GM21786 (cell line): Measurements from ENCODE around the gene FMN2.
A peak's percentile ranks its signal among the peaks of the same experiment; 100 is the strongest.
"Not testable (repeated sequence)": the region's sequence is repeated elsewhere in the genome, so short reads cannot be mapped to it uniquely, and the experiment has no call there.

ENCODE experiments used
- ATAC-seq: cut with Tn5 transposase; IDR thresholded peaks from one replicate; pipeline ENCODE4 v1.9.1; 2021; ENCODE audit not compliant: unreplicated experiment

The FMN2 gene

DNA sequence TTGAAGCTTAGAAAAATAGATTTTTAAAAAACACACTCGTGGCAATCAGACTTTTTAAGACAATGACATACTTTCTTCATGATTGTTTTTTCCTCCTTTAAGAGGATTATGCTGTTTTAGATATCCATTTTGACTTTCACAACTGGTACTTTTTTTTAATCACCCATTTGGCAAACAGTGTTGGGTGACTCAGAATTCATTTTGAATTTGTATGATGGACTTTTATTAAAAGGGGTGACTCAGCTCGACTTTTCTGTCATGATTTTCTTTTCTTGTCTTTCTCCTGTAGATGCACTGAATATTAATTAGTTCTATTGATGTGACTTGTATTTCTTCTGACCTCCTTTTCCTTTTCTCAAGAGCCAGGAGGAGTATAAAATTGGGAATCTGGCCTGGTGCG is 44.7 kb downstream of the FMN2 start:
- ATAC-seq, result no peak

DNA sequence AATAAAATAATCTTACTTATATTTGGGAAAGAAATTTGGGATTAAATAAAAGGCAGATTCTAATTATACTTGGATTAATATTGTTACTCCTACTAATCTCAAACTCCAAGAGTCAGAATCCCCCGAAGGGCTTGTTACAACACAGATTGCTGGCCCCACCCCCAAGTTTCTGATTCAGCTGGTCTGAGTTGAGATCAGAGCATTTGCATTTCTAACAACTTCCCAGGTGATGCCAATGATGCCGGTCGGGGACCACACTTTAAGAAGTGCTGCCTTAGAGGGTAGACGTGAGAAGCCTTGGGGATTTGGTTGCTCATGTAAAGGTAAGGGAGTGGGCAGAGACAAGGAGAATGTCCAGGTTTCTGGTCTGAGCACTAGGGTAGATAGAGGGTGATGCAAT is 47.2 kb downstream of the FMN2 start:
- ATAC-seq, result no peak

- no peak for ATAC-seq
Observed at GRCh38 chr1:240139511-240139910, 47.8 kb downstream of the FMN2 start.

DNA sequence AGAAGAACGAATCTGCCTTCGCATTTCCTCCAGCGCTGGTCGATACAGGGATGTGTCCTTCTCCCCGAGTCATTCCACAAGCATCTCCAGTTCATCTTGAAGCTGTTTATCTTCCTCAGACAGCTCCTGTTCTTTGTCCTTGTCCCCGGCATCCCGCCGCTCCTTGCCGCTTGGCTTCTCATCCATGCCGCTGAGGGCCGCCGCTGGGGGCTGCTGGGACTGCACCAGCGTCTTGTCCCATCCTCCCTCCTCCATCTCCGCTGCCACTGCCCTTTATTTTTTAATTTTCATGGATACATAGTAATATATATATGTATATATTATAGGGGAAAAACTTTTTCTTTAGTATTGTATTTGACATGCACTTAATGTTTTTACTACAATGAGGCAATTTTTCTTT is 53.4 kb downstream of the FMN2 start:
- no peak for ATAC-seq

DNA sequence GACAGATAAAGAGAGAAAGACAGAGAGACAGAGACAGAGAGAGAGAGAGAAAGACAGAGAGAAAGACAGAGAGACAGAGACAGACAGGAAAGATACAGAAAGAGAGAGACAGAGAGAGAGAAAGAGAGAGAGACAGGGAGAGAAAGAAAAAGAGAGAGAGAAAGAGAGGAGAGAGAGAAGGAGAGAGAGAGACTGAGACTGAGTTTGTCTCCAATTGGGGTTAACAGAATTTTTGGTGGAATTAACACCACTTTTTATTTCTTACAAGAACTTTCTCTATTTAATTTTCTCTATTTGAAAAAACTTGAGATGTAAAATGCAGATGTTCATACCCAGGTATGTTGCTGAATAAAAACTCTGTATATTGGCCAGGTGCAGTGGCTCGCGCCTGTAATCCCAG is 56.6 kb downstream of the FMN2 start:
- ATAC-seq, result no peak

DNA sequence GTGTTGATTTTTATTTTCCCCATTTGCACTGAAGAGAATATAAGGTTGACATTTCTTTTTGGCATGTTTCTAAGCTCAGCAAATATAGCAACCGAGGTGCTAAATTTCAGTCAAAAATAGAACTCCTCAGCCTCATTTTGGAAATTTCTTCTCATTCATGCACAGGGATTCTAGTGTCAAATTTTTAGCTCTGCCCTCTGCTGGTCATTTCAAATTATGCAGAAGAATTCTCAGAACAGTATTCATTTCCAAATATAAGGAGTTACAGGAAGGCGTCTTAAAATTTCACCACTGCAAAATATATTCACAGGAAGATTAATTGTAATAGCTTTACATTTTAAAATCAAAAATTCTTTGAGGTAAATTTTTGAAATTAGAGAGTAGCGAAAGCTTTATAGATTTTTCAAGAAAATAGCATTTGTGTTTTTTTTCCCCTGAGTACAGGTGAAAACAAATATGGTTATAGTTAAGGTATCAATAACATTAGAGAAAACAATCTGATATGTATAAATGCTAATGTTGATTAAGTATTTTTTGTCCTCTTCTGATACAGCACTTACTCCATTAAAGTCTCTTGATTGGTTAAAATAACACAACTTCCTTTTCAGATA is 57.9 kb downstream of the FMN2 start:
- ATAC-seq, result no peak

- no peak for ATAC-seq
Observed at GRCh38 chr1:240151136-240151735, 59.6 kb downstream of the FMN2 start.

DNA sequence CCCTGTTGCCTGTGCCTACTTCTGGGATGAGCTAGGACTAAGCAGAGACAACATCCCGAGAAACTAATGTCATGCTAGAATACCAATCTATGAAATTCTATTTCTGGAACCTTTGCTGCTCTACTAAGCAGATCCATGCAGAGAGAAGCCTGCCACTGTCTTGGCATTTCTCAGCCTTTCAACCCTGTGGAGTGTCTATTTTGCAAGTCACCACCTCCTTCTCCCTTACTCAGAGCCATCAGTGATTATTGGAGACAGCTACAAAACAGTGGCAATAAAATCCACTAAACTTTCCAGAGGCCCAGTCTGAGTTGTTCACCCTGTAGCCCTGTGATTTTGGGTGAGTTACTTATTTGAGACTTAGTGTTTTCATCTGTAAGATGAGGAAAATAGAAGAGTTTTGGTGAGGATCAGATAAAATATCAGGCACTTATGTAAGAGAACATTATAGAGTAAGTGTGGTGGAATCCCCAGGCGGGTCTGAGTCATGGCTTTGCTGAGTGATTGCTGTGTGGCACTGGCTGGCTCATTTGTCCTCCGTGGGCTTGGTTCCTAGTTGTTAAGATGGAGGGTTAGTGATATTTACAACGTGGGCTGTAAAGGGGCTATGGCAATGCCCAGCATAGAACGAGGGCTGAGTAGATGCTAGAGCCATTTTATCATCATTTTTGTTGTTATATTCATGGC is 61.1 kb downstream of the FMN2 start:
- no peak for ATAC-seq

DNA sequence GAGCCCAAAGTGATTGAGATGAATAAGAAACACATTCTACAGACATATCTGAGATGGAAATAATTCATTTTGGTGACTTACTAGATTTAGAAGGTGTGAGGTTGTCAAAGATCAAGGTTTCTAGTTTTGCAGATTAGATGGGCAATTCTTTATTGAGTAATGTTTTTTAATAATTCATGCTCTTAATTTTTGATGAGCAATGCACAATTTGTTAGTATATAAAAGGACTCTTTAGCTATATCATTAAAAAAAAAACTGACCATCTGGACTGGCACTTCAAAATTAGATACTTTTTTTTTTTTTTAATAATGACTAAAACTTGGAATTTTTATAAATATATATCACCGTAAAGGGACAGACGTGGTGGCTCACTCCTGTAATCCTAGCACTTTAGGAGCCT is 63.9 kb downstream of the FMN2 start:
- ATAC-seq, result no peak

- no peak for ATAC-seq
Observed at GRCh38 chr1:240164742-240165141, 73.1 kb downstream of the FMN2 start.

- no peak for ATAC-seq
Observed at GRCh38 chr1:240169188-240169587, 77.5 kb downstream of the FMN2 start.

DNA sequence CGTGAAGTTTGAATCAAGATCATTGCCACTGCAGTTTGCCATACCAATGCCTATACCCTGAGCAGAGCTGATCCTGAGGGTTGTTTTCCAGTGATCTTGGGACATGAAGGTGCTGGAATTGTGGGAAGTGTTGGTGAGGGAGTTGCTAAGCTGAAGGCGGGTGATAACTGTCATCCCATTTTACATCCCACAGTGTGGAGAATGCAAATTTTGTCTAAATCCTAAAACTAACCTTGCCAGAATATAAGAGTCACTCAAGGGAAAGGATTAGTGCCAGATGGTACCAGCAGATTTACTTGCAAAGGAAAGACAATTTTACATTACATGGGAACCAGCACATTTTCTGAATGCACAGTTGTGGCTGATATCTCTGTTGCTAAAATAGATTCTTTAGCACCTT is 78.6 kb downstream of the FMN2 start:
- no peak for ATAC-seq

DNA sequence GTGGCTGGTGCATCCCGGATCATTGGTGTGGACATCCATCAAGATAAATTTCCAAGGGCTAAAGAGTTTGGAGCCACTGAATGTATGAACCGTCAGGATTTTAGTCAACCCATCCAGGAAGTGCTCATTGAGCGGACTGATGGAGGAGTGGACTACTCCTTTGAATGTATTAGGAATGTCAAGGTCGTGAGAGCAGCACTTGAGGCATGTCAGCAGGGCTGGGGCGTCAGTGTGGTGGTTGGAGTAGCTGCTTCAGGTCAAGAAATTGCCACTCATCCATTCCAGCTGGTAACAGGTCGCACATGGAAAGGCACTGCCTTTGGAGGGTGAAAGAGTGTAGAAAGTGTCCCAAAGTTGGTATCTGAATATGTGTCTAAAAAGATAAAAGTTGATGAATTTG is 79.1 kb downstream of the FMN2 start:
- ATAC-seq, result no peak

DNA sequence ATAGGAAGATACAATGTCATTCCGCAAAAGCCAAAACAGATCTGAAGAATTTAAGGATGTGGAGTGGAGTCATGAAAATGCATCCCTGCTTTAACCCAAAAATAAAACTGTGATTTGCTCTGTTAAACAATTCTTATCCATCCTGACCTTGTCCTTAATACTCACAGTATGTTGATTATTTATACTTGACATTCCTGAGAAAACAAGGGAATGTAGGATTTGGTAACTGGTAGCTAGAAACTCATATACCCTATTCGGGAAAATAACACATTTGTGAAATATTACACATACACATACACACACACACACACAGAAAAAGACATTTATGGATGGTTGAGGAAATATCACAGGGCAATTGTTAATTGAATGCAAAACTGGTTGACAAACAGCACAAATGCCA is 80.2 kb downstream of the FMN2 start:
- ATAC-seq, result no peak

DNA sequence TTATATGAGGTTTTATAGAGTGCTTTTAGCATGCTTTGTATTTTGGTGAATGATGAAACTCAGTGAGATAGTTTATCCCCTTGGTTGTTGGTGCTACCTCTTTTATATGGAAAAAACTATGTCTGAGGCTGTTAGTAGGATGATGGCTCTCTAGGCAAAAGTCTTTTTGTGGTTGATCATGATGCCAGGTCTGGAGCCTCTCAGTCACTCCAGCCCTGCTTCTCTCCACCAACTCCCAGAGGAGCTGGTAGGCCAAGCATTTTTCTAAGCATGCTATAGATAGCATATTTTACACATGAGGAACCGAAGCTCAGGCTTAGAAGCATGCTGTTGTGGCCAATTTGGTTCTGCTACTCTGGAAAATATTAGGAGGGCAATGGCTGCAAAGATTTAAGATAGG is 82.2 kb downstream of the FMN2 start:
- ATAC-seq, result no peak

DNA sequence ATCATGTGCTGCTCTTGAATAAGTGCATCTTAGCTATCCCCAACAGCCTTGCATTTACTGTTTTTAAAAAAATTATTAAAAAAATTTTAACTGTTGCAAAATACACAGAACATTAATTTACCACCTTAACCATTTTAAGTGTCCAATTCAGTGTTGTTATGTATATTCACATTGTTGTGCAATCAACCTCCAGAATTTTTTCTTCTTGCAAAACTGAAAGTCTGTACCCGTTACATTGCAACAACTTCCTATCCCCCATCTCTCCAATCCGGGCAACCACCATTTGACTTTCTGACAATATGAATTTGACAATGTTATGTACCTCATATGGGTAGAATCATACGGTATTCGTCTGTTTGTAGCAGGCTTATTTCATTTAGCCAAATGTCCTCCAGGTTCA is 83.1 kb downstream of the FMN2 start:
- no peak for ATAC-seq

DNA sequence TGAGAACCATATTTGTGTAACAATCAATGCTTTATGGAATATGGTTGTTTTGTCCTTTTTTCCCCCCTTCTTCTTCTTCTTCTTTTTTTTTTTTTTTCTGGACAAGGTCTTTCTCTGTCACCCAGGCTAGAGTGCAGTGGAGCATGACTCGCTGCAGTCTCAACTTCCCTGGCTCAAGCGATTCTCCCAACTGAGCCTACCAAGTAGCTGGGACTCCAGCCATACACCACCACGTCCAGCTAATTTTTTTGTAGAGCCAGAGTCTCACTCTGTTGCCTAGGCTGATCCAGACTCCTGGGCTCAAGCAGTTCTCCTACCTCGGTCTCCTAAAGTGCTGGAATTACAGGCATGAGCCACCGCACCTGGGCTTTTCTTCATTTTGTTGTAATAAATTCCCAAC is 86.7 kb downstream of the FMN2 start:
- no peak for ATAC-seq

DNA sequence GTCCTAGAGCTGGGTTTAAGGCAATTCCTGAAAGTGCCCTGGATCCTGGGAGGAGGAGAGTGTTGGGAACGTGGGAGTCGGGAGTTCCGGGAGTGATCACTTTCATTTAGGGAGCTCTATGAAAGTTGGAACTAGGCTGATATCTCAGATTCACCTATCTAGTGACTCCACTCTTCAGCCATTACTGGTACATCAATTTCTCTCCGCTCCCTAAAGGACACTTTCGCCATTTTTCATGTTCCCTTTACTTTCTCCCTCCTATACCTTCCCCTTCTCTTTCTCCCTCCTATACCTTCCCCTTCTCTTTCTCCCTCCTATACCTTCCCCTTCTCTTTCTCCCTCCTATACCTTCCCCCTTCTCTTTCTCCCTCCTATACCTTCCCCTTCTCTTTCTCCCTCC is 93.0 kb downstream of the FMN2 start:
- not testable (repeated sequence) for ATAC-seq

DNA sequence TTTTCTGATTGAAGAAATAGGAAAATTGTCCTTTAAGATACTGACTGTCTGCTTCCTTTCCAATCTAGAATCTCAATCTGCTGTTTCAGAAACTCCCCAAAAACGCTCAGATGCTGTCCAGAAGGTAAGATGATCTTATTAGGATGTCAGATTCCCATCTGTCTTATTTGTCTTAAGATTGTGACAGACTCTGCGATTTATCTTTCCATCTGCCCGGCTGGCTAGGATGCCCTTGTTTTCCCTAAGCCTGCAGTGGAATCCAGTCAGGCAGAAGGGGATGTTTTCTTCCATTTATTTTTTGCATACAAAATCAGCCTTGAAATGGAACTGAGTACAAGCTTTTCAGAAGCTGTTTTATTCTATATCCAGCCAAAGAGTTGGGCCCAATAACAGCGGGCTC is 96.5 kb downstream of the FMN2 start:
- ATAC-seq, result no peak

GRCh38 chr1:240189386-240189989 is 97.8 kb downstream of the FMN2 start:
- peak; percentile 66 for ATAC-seq

DNA sequence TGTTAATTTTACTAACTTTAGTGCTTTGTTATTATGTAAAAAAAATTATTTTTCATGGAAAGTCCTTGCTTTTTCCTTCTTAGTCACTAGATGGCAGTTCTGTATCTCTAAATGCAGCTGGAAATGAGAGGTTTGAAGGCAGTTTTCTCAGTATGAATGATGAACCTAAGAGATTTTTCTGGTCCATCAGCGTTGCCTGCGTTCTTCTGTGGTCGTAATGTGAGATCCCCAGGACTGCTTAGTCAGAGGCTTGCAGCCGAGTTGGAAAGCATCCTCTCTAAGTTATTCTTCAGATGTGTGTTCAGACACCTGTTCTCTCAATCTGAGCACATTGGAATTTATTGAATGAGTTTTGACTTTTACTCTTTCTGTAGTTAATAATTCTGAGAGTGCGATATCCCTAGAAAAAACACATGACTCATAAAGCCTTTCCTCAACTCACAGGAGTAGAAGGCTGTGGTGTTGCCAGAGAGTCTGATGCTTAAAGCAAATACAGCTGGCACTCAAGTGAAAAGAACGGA is 99.3 kb downstream of the FMN2 start:
- no peak for ATAC-seq

- no peak for ATAC-seq
Observed at GRCh38 chr1:240192851-240193250, 101.2 kb downstream of the FMN2 start.
